C4-2B (cell line): Measurements from ENCODE around the gene RALGAPA2.

Experiments
- CTCF ChIP-seq: fragments of 450-650 bp; conservative IDR thresholded peaks from 2 replicates; pipeline ENCODE4 v1.5.1; 2017; ENCODE audit warnings: mild to moderate bottlenecking
- ZFX ChIP-seq: fragments of 450-650 bp; IDR thresholded peaks from 2 replicates; pipeline ENCODE4 v1.6.1; 2017

- TF ChIP-seq CTCF (no peak), ZFX (no peak)
Observed at GRCh38 chr20:20733943-20734342, 21.5 kb upstream of the RALGAPA2 start.
